ENCODE data around the gene RIPOR1.
"Not testable (repeated sequence)": the region's sequence is repeated elsewhere in the genome, so short reads cannot be mapped to it uniquely, and the experiment has no call there.

The RIPOR1 gene

GRCh38 chr16:67483731-67484525, 44.7 kb upstream of the RIPOR1 start:
- TF ChIP-seq, protein P1, sequence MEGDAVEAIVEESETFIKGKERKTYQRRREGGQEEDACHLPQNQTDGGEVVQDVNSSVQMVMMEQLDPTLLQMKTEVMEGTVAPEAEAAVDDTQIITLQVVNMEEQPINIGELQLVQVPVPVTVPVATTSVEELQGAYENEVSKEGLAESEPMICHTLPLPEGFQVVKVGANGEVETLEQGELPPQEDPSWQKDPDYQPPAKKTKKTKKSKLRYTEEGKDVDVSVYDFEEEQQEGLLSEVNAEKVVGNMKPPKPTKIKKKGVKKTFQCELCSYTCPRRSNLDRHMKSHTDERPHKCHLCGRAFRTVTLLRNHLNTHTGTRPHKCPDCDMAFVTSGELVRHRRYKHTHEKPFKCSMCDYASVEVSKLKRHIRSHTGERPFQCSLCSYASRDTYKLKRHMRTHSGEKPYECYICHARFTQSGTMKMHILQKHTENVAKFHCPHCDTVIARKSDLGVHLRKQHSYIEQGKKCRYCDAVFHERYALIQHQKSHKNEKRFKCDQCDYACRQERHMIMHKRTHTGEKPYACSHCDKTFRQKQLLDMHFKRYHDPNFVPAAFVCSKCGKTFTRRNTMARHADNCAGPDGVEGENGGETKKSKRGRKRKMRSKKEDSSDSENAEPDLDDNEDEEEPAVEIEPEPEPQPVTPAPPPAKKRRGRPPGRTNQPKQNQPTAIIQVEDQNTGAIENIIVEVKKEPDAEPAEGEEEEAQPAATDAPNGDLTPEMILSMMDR (IDR thresholded peaks at IDR 0.05; ENCODE audit: extremely low read depth, missing control alignments) = no peak
- no peak for DNase-seq (ENCODE audit: low spot score)

GRCh38 chr16:67486805-67487204, 41.8 kb upstream of the RIPOR1 start:
- TF ChIP-seq, protein P1 (IDR thresholded peaks at IDR 0.05; ENCODE audit: extremely low read depth, missing control alignments) = no peak
- no peak for DNase-seq (ENCODE audit: low spot score)

DNA sequence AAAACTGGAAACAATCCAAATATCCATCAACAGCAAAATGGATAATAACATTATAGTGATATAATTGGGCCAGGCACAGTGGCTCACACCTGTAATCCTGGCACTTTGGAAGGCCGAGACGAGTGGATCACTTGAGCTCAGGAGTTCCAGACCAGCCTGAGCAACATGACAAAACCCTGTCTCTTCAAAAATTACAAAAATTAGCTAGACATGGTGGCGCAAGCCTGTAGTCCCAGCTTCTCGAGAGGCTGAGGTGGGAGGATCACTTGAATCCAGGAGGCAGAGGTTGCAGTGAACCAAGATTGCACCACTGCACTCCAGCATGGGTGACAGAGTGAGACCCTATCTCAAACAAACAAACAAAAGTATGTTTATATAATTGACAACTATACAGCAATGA, 41.1 kb upstream of the RIPOR1 start:
- DNase-seq (ENCODE audit: low spot score) = not testable (repeated sequence)

DNA sequence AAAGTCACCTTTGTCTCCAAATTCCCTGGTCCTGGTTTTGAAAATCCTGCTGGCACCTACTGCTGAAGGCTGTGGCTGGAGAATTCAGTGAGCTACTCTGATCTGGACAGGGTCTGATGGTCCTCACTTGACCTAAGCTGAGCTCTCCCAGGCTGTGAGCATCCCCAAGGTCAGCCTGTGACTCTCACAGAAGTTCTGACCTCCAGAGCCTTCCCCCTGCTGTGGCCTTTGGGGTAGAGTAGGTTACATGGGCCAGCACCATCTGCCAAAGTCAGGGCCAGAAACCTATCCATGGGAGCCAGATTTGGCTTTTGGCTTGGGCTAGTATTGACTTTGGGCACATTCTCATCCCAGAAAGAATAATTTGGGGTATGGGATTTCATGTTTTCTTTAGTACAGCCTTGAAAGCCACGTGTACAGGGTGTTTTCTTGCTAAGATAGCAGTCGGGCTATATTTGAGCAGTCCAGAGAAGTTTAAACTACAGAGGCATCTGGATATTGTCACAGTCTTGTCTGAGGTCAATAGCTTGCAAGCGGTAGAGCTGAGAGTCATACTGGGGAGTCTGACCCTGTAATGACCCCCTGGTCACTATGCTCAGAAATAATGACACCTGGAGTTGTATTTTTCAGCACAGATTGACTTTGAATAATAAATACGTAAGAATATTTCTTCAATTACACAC, 39.1 kb upstream of the RIPOR1 start:
- DNase-seq (ENCODE audit: low spot score) = no peak
- TF ChIP-seq, protein P1 (IDR thresholded peaks at IDR 0.05; ENCODE audit: extremely low read depth, missing control alignments) = no peak

DNA sequence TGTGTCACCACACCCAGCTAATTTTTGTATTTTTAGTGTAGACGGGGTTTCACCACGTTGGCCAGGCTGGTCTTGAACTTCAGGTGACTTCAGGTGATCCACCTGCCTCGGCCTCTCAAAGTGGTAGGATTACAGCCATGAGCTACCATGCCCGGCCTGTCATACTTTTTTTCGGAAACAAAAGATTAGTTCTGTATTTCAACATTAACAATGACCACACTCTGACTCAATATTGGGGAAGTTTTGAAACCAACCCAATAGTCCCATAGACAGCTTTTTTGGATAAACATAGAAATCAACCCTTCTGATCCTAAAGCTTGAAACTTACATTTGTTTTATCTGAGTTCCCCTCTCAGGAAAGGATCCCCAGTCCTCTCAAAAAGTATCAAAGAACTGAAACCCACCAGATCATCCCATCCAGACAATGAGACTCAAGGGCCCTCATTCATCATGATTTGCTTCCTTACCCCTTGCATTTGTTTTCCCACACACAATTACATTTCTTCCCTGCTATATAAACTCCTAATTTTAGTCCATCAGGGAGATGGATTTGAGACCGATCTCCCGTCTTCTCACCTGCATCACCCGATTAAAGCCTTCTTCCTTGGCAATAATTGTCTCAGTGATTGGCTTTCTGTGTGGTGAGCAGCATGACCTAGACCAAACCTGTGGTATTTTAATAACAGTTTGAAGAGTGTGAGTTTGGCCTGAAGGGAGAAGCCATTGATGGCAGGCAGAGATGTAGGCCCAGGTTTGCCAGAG, 38.1 kb upstream of the RIPOR1 start:
- TF ChIP-seq, protein P1 (IDR thresholded peaks at IDR 0.05; ENCODE audit: extremely low read depth, missing control alignments) = no peak
- no peak for DNase-seq (ENCODE audit: low spot score)

- TF ChIP-seq, protein P1 (IDR thresholded peaks at IDR 0.05; ENCODE audit: extremely low read depth, missing control alignments) = no peak
- DNase-seq (ENCODE audit: low spot score) = no peak
Observed at GRCh38 chr16:67499106-67499505, 29.5 kb upstream of the RIPOR1 start.

- DNase-seq (ENCODE audit: low spot score) = peak; percentile 58
- TF ChIP-seq, protein P1 (IDR thresholded peaks at IDR 0.05; ENCODE audit: extremely low read depth, missing control alignments) = no peak
Observed at GRCh38 chr16:67504031-67505021, 24.3 kb upstream of the RIPOR1 start.
